HepG2 (cell line): ENCODE measurements around the gene PRAC1.

Experiments used
- EZH2 ChIP-seq: conservative IDR thresholded peaks from 2 replicates; pipeline ENCODE4 v1.6.1; 2012; ENCODE audit warnings: mild to moderate bottlenecking, low read depth, low read length, moderate library complexity
- HOXA7 ChIP-seq: sonication (generic); formaldehyde crosslinking; IDR thresholded peaks from 2 replicates; pipeline ENCODE4 v1.8.1; 2022; ENCODE audit warnings: mild to moderate bottlenecking, missing genetic modification reagents, moderate library complexity
- TF ChIP-seq, protein P1 (sequence below): sonication (generic); formaldehyde crosslinking; IDR thresholded peaks from 2 replicates; pipeline ENCODE4 v1.5.0; 2020; ENCODE audit warnings: mild to moderate bottlenecking, missing genetic modification reagents, moderate library complexity

DNA sequence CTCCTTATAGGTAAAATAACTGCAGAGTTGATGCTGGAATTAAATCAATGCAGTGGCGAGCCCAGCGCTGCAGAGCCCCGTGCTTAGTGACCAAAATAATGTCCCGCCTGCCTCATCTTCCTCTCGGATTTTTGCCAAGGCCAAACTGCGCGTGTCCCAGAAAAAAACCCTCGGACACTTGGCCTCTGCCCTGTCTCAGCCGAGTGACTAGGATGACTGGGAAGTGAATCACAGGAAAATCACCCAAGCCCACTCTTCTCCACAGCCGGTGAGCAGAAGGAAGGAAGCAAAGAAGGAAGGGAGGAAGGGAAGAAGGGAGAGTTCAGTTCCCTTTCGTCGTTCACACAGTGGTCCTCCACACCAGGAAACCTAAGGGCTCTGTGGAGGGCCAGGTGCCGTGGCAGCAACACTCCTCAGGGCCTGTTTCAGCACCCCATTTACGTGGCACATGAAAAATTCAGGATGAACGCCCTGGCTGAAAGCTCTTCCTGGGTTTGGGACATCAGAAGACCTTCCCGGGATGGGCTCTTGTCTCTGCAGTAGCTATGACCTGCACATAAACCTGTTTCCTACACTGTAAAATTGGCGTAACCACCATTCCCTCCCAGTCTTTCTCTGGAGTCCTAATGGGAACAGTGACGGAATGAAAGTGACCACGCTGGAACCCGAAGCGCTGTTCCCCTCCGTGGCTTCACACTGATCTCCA is 31.6 kb upstream of the PRAC1 start:
- TF ChIP-seq, protein P1, sequence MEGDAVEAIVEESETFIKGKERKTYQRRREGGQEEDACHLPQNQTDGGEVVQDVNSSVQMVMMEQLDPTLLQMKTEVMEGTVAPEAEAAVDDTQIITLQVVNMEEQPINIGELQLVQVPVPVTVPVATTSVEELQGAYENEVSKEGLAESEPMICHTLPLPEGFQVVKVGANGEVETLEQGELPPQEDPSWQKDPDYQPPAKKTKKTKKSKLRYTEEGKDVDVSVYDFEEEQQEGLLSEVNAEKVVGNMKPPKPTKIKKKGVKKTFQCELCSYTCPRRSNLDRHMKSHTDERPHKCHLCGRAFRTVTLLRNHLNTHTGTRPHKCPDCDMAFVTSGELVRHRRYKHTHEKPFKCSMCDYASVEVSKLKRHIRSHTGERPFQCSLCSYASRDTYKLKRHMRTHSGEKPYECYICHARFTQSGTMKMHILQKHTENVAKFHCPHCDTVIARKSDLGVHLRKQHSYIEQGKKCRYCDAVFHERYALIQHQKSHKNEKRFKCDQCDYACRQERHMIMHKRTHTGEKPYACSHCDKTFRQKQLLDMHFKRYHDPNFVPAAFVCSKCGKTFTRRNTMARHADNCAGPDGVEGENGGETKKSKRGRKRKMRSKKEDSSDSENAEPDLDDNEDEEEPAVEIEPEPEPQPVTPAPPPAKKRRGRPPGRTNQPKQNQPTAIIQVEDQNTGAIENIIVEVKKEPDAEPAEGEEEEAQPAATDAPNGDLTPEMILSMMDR (CRISPR knock-in tag): no peak
- no peak for TF ChIP-seq HOXA7 (CRISPR knock-in tag)
- TF ChIP-seq EZH2: no peak; the same call in 1 of the 2 replicates
